Left cardiac atrium (tissue), 4 donors: ENCODE results near the gene TOLLIP. TPM values are rescaled to one million over a fixed set of nuclear protein-coding genes. Genes with fewer than 3 reads are reported as not detected.

Experiments used
- ATAC-seq, 2 donors: fragments of 200-7000 bp; cut with Tn5 transposase; one replicate each; pipeline ENCODE4 v1.9.1; 2020; ENCODE audit warnings: mild to moderate bottlenecking in 2 of 2, moderate library complexity in 2 of 2
- DNase-seq: peaks from one replicate; pipeline ENCODE4 v3.0.0-alpha.2; 2020
- intact Hi-C, 2 donors: fragments of 100-400 bp; cut with DNase I; formaldehyde crosslinking; loops; one replicate each; pipeline versions ENCODE4 v1.14.1 to v1.15.1; 2022 to 2023
- total RNA-seq, 2 donors: library from RNA; stranded (reverse); fragmentation: NEBNext Ultra II Directional; extraction: Animal tissue kit (Norgen Biotek cat#: 25700); gene quantifications; one replicate each; pipeline ENCODE4 v1.2.1, GENCODE V29; 2021
- donor health status: DM: no; HTN: yes; CAD: no.
- donor health status: DM: no; HTN: yes; CAD: no; lungs with severe emphysema.
- donor health status: DM: yes; HTN: yes; CAD: no.
- donor health status: Dilated cardiomyopathy.

TOLLIP gene
- total RNA-seq, 2 donors from 2014 or later: 43.4 to 50.8 TPM

DNA sequence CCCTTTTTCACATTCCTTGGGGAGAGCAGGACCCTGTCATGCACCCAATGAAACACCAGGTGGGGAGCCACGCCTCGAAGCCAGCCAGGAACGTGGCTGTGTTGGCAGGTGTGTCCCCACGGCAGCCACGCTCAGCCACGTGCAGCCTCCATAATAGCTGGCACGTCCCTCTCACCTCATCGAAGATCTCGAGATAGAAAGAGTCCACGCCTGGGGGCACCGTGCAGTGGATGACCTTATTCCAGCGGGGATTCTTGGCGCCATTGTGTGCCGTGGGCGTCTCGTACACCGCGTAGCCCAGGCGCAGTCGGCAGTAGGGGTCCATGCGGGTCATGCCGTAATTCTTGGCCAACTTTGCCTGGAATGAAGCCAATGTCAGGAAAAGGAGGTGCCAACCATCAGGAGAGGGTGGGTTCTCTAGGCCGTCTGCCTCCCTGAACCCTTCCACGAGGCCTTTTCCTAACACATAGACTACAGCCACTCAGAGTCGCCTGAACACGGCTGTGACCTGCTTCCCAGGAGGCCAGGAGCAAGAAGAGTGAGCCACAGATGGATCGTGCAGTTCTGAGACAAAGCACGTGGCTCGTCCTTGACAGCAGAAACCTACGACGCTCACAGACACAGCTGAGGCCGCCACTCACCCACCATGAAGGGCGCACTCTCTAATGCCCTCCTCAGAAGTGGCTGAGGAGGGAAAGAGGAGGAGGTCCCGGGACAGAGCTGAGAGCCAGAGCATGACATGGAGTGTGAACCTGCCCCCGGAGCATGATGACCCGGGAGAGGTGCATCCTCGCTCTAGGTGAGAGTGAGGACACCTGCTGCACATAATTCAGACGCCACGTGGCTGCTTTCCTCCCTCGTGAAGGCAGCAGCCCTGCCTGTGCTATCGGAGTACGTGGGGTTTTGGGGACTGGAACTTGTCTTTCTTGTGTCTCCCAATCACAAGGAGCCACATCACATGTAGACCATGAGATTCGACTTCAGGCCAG lies 19.1 kb downstream of the TOLLIP start:
- intact Hi-C loops: no loop called here
- ATAC-seq (no peak), DNase-seq (peak; percentile 10)

DNA sequence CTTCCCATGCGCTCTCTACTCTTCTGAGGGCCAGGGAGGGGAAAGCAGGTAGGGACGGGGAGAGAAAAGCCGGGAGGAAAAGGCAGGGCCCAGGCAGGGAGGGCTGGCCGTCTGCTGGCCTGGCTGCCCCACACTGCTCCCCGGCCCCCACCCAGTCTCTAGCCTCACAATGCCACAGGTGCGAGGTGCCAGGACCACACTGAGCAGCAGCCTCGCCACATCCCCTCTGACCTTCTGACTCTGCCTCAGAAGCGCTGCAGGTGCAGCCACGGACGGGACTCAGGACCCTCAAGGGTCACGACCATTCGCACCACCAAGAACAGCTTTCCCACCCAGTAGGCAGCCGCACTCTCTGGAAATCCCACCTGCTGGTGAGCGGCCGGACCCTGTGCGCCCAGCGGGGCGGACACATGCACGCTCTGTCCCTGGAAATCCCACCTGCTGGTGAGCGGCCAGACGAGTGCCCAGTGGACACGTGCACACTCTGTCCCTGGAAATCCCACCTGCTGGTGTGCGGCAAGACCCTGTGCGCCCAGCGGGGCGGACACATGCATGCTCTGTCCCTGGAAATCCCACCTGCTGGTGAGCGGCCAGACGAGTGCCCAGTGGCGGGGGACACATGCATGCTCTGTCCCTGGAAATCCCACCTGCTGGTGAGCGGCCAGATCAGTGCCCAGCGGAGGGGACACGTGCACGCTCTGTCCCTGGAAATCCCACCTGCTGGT lies 20.1 kb downstream of the TOLLIP start:
- DNase-seq (peak; percentile 13), ATAC-seq (no peak)
- intact Hi-C loops: no loop called here

DNA sequence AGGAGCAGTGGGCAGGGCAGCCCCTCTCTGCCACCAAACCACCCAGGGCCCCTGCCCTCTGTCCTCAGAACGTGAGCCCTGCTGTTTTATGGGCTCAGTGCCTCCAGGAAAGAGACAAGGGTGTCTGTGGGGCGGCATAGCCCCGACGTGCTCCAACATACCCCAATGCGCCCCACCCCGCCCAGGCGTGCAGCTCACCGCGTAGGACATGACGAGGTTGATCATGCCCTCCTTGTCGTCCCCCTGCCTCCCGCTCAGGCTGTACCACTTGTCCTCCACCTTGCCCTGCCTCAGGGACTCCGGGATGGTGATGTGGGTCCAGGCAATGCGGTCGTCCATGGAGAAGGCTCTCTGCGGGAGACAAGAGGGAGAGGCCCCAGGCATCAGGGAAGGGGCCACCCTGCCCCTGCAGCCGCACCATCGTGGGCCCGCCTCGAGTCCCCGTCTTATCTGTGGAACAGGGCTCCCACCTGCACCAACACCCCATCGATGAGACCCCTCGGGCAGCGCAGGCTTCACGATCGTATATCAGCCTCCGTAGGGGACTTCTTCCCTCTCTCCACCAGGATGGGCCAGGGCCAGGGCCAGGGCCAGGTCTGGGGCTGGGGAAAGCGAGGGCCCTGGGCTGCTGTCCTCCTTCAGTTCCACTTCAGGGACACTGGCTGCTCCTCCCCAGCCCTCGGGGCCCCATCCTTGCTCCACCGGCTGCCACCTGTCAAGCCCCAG lies 20.8 kb downstream of the TOLLIP start:
- DNase-seq (peak; percentile 14), ATAC-seq (no peak)
- intact Hi-C loops: no loop called here

DNA sequence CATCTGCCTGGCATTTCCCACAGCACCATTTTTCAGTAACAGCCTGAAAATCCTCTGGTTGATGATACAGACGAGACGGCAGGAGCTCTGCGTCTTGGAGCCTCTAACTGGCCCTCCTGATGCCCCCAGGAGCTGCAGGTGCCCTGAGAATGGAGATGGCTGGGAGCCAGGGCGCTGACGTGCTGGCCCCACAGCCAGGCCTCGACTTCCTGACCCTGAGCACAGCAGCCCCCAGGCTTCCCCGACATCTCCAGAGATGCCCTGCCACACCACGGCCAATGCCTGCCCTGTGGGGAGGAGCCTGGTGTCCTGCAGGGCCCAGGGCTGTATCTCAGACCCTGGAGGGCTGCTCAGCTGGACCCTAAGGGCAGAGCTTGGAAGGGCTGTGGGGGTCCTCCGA lies 21.5 kb downstream of the TOLLIP start:
- peak; percentile 5 for DNase-seq
- ATAC-seq: no peak
- intact Hi-C loops: no loop called here

DNA sequence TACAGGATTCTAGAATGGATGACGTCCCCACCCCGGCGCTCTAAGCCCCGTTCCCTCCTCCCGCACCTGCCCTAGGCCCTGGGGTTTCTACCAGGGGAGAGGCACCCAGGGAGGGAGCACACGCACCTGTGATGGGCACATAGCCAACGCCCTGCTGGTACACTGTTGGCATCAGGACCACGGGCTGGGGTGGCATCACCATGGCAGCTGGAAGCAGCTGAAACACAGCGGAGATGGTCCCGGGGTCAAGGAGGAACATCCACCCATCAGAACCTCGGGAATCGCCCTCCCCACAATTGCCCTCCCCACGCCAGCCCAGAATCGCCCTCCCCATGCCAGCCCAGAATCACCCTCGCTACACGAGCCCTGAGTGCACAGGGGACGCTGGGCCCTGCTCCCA lies 23.6 kb downstream of the TOLLIP start:
- DNase-seq: peak; percentile 12
- ATAC-seq: no peak
- intact Hi-C loops: no loop called here

DNA sequence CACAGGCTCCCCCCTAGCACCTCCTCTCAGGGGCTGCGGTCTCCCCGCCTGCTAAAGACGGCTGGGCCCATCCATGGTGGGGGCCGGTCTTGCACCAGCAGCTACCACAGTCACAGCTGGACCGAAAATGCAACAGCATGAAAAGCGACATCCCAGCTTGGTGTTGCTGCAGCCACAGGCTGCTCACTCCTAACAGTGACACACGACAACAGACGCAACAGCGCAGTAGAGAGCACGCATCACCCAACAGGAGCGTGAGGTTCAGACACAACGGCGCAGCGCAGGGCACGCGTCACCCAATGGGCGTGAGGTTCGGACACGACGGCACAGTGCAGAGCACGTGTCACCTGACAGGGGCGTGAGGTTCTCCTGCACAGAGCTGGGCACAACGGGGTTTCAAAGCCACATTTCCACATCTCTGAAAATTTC lies 24.1 kb downstream of the TOLLIP start:
- DNase-seq (peak; percentile 8), ATAC-seq (no peak)
- intact Hi-C loops: no loop called here

DNA sequence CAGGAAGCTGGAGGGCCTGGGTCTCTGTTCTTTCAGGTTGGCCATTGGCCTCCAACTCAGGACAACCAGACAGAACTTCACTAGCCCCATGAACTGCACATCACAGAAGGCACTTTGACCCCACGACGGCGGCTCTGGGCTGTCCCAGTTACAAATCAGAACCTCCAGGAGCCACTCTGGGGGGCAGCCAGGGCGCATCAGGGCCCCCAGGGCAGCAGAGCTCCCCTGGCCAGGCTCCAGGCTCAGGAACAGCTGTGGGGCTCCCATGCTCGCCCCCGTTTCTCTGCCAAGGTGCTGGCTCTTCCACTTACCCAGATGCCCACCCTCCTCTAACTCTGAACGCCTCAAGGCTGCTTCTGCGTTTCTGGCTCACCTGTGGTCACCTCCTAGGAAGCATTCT lies 25.5 kb downstream of the TOLLIP start:
- no peak for ATAC-seq
- intact Hi-C loops: no loop called here
- peak; percentile 13 for DNase-seq

DNA sequence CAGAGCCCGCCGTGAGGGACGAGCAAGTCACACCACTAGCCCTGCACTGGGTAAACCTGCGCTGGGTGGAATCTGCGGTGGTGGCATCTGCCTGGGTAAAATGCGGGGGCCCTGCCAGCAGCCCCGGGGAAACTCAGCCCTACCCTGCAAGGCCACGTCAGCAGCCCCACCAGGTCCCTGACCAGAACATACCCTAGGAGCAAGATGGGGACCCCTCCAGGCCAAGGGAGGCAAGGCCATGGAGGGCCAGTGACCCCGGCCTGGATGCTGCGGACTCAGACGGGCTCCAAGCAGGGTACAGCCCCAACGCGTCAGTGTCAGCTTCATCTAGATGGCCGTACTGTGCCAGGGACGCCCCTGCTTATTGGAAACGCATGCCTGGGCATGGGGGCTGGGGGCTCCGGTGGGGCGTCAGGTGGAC lies 26.3 kb downstream of the TOLLIP start:
- intact Hi-C loops: no loop called here
- DNase-seq (peak; percentile 17), ATAC-seq (no peak)

DNA sequence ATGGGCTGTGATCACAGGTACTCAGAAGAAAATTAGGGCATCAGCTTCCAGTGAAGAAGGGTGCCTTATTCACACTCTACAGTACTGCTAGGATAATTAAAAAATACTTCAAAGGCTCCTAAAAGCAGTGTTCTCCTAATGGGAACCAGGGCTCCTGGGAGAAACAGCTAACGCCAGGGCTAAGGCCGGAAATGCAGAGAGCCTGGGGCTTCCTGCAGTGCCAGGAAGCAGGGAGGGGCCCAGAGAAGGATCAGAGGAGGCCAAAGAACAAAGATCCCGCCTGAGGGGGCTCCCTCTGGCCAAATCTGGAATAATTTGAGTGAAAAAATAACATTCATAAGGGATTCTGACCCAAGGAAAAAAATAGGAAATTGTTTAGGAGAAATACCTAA lies 27.5 kb downstream of the TOLLIP start:
- intact Hi-C loops: no loop called here
- no peak for ATAC-seq
- peak; percentile 32 for DNase-seq

DNA sequence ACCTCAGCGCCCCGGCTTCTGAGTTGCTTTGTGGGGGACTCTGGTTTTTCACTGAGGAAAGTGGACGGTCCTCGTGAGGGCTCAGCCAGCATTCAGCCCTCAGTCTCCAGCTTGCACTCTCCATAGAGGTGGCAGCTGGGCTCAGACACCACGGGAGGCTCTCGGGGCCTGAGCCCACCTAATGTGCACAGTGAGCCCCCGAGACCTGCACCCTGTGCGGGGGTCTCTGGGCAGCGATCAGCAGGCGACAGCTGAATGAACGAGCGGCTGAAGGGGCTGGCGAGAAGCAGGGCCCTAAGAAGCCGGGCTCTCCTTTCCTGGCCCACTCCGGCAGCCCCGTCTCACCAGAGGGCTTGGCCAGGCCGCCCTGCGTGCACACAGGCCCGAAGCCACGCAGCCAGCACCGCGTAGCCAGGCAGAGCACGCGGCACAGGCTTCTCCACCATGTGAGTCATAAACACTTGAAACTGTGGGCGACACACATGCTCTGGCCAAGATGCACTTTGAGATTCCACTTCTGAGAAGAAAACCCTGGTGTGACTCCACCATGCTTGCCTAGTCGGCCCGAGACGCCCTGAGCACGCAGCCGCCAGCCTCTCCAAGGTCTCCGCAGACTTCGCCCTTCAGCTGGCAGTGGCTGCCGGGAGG lies 28.0 kb downstream of the TOLLIP start:
- DNase-seq (peak; percentile 19), ATAC-seq (no peak)
- intact Hi-C loops: no loop called here

DNA sequence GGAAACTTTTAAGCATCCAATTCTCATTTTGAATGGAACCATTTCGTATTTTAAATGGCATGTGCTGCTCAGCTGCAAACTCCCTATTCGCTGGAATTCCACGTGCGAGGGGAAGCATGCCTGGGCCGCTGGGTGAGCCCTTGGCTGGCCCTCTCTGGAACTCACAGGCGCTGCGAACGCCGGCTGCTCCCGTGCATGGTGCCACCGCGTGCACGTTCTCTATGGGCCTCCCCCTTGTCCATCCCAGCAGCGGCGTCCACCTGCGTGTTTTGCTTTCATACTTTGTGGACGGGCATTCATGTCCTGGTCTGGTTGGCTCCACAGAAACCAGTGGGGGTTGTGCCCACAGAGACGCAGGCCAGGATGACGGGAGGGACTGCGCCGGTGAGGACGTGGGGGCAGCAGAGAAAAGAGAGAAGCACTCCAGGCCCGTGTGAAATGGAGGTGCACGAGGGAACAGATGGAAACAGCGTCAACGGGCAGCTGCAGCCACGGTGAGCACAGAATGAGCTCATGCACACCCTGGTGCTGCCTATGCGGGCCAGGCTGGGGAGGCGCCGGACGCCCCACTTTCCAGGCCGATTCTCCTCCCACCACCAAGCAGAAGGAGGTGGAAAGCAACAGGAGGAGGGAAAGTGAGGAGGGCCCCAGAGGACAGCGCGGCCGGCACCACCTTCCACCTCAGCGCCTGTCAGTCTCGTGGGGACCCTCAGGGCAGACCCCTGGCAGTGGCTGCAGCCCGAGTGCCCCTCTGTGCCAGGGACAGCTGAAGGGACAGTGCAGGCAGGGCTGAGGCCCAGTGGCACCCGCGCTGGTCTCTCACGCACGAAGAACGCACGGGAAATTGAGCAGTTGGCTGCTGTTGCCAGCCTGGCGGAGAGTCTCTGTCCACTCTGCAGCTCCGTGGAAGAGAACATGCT lies 29.1 kb downstream of the TOLLIP start:
- intact Hi-C loops: no loop called here
- ATAC-seq (no peak), DNase-seq (peak; percentile 19)

DNA sequence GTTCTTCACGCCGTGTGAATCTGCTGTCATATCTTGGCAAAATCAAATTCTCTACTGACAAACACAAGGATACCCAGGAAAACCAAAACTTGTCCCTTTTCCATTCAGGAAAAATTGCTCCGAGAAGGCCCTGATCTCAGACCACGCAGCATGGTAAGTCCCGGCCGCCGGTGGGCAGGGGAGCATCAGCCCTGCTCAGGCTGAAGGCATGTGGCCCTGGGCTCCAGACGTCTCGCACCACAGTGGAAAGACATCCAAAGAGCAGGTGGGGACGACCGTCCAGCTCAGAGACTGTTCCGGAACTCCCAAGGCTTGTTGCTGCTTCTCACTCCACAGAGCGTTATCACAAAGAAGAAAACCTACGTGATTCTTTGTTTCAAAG lies 29.8 kb downstream of the TOLLIP start:
- peak; percentile 18 for DNase-seq
- ATAC-seq: no peak
- intact Hi-C loops: no loop called here

DNA sequence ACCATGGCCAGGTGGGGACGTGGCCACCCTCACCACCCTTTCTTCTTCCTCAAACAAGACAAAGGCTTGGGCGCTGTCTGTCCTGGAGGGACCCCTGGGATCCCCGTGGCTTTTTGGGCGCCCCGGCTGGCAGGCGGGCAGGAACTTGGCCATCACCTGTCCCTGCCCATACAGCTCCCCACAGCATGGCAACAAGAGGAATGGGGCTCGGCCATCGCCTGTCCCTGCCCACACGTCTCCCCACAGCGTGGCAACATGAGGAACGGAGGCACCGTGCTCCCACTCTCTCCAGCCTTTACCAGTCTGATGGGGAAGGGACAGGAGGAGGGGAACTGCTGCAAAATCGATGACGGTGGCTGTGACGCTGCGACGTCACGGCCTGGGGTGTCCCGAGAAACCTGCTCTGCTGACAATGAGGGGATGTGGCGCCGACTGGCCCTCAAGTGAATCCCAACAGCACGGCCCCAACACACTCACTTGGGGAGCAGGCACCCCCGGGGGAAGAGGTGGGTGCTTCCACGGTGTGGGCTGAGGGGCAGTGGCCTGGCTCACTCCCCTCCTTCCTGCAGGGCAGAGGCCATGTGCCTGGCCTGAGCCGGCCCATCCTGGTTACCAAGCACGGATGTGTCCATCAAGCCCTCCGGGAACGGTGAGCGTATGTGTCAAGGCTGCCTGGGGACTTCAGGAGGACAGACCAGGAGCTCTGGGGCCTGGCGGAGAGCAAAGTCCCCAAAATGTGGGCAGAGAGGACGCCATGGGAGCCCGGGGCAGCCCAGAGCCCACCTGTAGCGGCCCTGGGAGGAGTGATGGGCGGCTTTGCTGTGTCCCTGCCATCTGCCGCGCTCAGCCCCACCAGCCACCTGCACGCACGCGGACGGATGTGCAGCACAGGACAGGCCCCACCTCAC lies 30.4 kb downstream of the TOLLIP start:
- no peak for ATAC-seq

DNA sequence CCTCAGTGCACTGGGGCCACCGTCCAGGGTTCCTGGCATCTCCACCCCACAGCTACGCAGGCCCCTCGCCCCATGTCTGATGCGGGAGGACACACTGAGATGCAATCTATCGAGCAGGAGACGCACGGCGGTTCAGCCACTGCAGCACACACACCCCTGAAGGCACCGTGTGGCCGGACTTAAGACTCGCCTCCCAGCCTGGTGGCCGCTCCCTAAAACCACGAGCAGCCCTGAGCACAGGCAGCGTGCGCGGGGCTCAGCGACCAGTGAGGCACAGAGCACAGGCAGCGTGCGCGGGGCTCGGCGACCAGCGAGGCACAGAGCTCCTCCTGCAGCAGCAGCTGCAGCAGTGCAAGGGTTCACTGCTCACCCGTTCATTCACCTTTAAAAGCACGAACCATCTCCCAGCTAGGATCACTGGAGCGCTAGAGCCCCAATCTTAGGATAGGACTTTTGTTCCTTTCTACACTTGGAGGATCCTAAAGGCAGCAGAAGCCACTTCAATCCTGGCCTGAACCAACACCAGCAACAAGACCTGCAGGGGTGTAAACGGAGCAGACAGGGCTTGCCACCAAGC lies 31.4 kb downstream of the TOLLIP start:
- DNase-seq (peak; percentile 18), ATAC-seq (no peak)
- intact Hi-C loops: no loop called here

More for the DNA sequence above, 30.4 kb downstream of the TOLLIP start:
- DNase-seq: peak; percentile 19
- intact Hi-C loops: no loop called here

DNA sequence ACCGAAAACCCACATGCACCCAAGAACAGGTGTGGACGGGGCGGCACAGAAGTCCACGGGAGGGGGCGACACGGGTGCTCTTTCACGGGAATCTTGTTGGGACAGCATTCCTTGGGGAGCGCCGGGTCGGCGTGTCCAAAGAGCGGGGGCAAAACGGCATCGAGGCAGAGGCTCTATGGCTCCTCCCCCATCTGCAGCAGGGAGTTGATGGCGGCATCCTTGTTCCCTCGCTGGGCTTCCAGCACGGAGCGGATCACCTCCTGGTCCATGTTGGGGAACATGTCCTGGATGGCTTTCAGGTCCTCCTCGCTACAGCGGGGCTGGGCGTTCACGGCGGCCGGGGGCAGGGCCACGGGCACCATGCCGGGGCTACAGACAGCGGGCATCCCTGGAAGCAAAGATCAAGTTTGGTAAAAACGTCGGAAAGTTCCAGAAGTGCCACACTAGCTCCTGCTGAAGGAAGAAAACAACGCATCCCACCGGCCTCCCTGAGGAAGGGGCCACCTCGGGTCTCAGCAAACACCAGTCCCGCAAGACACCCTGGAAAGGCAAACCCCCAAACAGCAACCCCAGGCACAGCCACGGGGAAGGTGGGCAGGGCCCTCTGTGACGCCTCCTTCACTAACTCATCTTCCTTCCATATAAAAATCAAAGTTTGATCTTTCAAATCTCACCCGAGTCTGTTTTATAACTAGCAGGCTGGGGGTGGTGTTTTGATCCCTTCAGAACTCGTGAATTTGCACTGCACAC lies 32.4 kb downstream of the TOLLIP start:
- DNase-seq: peak; percentile 18
- ATAC-seq: no peak

More for the DNA sequence above, 32.4 kb downstream of the TOLLIP start:
- intact Hi-C loops: no loop called here
